A549 (cell line): ENCODE measurements around the gene ERGIC1.

Experiments used
- CBX2 ChIP-seq: fragments of 200-600 bp; sonication (generic); IDR thresholded peaks from 2 replicates; pipeline ENCODE4 v1.6.1; 2016; ENCODE audit warnings: low read depth, mild to moderate bottlenecking, borderline replicate concordance
- ESRRA ChIP-seq: fragments of 150-350 bp; IDR thresholded peaks from 2 replicates; pipeline ENCODE4 v1.6.1; 2014; ENCODE audit warnings: mild to moderate bottlenecking, low read length, borderline replicate concordance
- MAZ ChIP-seq: fragments of 150-350 bp; IDR thresholded peaks from 2 replicates; pipeline ENCODE4 v1.6.1; 2014; ENCODE audit warnings: antibody characterized with exemption, low read depth, low read length, borderline replicate concordance
- NR3C1 ChIP-seq: fragments of >200 bp; sonication (Bioruptor Twin); formaldehyde crosslinking; IDR thresholded peaks from 3 replicates; pipeline ENCODE4 v1.6.1; 2017
- POLR2A ChIP-seq: IDR thresholded peaks from 2 replicates; pipeline ENCODE4 v1.6.1; 2012; ENCODE audit warnings: mild to moderate bottlenecking, low read length
- RNF2 ChIP-seq: fragments of 200-600 bp; sonication (generic); IDR thresholded peaks from 2 replicates; pipeline ENCODE4 v1.6.1; 2016; ENCODE audit warnings: low read depth, mild to moderate bottlenecking, antibody characterized with exemption, moderate library complexity, borderline replicate concordance
- TF ChIP-seq, protein P1 (sequence below): fragments of >200 bp; sonication (Bioruptor Twin); formaldehyde crosslinking; IDR thresholded peaks from 3 replicates; pipeline ENCODE4 v1.5.1; 2016
- TF ChIP-seq, protein P2 (sequence below): IDR thresholded peaks from 2 replicates; pipeline ENCODE4 v1.6.1; 2012

DNA sequence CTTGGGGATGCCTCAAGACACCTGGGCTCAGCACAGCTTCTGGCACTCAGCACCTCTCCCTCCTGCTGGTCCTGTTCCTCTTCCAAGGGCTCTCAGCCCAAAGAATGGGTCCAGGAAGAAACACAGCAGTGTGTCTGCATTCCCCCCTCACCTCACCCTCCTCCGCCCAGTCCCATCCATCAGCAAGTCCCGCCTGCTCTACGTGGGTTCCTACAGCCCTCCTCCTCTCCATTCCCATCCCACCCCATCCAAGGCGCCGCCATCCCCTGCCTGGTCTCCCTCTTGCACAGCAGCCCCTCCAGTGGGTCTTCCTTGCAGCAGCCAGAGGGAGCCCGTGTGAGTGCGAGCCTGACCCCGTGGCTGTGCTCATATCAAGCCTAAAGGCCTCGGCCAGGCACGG, 72.8 kb downstream of the ERGIC1 start:
- TF ChIP-seq, protein P1, sequence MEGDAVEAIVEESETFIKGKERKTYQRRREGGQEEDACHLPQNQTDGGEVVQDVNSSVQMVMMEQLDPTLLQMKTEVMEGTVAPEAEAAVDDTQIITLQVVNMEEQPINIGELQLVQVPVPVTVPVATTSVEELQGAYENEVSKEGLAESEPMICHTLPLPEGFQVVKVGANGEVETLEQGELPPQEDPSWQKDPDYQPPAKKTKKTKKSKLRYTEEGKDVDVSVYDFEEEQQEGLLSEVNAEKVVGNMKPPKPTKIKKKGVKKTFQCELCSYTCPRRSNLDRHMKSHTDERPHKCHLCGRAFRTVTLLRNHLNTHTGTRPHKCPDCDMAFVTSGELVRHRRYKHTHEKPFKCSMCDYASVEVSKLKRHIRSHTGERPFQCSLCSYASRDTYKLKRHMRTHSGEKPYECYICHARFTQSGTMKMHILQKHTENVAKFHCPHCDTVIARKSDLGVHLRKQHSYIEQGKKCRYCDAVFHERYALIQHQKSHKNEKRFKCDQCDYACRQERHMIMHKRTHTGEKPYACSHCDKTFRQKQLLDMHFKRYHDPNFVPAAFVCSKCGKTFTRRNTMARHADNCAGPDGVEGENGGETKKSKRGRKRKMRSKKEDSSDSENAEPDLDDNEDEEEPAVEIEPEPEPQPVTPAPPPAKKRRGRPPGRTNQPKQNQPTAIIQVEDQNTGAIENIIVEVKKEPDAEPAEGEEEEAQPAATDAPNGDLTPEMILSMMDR, result no peak
- TF ChIP-seq ESRRA (no peak), POLR2A (no peak), MAZ (no peak), NR3C1 (no peak), CBX2 (no peak), RNF2 (no peak)
- TF ChIP-seq, protein P2, sequence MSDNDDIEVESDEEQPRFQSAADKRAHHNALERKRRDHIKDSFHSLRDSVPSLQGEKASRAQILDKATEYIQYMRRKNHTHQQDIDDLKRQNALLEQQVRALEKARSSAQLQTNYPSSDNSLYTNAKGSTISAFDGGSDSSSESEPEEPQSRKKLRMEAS, result no peak
